GM10847 (cell line): ENCODE results near the gene ZBTB8A.

ENCODE experiments used
- POLR2A ChIP-seq: IDR thresholded peaks from 2 replicates; pipeline ENCODE4 v1.6.1; 2011; ENCODE audit not compliant: insufficient read length; ENCODE audit errors: extremely low read depth

Gene ZBTB8A

GRCh38 chr1:32592943-32593342, 53.7 kb downstream of the ZBTB8A start:
- TF ChIP-seq POLR2A, result no peak

GRCh38 chr1:32600034-32600433, 60.8 kb downstream of the ZBTB8A start:
- TF ChIP-seq POLR2A, result no peak

- no peak for TF ChIP-seq POLR2A
Observed at GRCh38 chr1:32605711-32606424, 66.6 kb downstream of the ZBTB8A start.

GRCh38 chr1:32606565-32607371, 67.5 kb downstream of the ZBTB8A start:
- TF ChIP-seq POLR2A, result no peak

- no peak for TF ChIP-seq POLR2A
Observed at GRCh38 chr1:32609180-32609579, 70.0 kb downstream of the ZBTB8A start.

- TF ChIP-seq POLR2A, result no peak
Observed at GRCh38 chr1:32611859-32612188, 72.6 kb downstream of the ZBTB8A start.

- TF ChIP-seq POLR2A, result peak; percentile 13
Observed at GRCh38 chr1:32612189-32612881, 73.1 kb downstream of the ZBTB8A start.

- no peak for TF ChIP-seq POLR2A
Observed at GRCh38 chr1:32613472-32613871, 74.2 kb downstream of the ZBTB8A start.

GRCh38 chr1:32618673-32619221, 79.5 kb downstream of the ZBTB8A start:
- no peak for TF ChIP-seq POLR2A

GRCh38 chr1:32619701-32620485, 80.7 kb downstream of the ZBTB8A start:
- no peak for TF ChIP-seq POLR2A

GRCh38 chr1:32622205-32622604, 83.0 kb downstream of the ZBTB8A start:
- TF ChIP-seq POLR2A, result no peak

- no peak for TF ChIP-seq POLR2A
Observed at GRCh38 chr1:32622806-32623681, 83.8 kb downstream of the ZBTB8A start.

- TF ChIP-seq POLR2A, result no peak
Observed at GRCh38 chr1:32623775-32624174, 84.5 kb downstream of the ZBTB8A start.

GRCh38 chr1:32626176-32626575, 86.9 kb downstream of the ZBTB8A start:
- no peak for TF ChIP-seq POLR2A
